CD4-positive, alpha-beta T cell treated with Interleukin-10 for 1 hour (primary cell): ENCODE results near the gene MBOAT2.
"Not testable (repeated sequence)": the region's sequence is repeated elsewhere in the genome, so short reads cannot be mapped to it uniquely, and the experiment has no call there.

Source experiments
- DNase-seq: peaks from one replicate; pipeline ENCODE4 v3.0.0-alpha.2; 2020

MBOAT2 gene

DNA sequence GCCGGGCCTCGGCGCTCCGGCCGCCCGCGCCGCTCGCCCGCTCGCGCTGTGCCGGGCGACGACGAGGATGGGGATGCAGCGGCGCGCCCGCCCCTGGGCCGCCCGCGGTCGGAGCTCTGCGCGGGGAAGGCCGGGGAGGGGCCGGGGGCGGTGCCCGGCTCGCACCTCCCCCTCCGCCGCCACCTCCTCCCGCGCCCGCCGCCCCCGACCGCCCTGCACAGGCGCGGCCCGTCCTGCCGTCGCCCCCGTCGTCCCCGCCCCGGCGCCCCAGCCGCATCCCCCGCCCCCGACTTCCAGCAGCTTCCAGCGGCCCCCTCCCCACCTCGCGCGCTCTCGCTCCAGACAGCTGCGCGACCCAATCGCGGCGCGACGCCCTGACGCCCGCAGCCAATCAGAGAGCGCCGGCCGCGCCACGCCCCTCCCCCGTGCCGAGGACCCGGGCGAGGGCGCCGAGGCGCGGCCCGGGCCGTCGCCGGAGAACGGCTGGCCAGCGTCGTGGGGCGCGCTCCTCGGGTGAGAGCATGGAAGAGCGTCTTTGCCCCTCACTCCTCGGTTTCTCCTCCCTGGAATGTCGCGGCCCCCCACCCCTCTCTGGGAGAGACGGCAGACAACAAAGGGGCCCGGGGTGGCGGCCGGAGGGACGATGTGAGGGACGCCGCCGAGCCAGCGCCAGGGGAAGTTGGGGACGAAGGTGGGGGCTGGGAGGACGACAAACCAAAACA, at the start of gene MBOAT2:
TSS of gene MBOAT2 (minus strand) at position 69 of the 722 bp plus-strand sequence. CDS start 70 bp downstream, outside the sequence.
- peak; percentile 87 for DNase-seq

- DNase-seq: no peak
Measured at GRCh38 chr2:9052821-9053533, 49.5 kb upstream of the MBOAT2 start.

DNA sequence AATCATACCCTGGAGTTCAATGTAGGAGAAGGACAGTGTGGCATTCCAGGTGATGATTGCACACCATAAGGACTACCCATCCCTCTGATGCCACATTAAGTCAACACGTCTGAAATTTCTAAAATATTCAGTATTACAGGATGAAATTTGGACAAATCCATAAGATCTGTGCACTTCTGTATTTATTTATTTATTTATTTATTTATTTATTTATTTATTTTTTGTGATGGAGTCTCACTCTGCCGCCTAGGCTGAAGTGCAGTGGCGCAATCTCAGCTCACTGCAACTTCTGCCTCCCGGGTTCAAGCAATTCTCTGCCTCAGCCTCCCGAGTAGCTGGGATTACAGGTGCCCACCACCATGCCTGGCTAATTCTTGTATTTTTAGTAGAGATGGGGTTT, 48.0 kb upstream of the MBOAT2 start:
- not testable (repeated sequence) for DNase-seq

GRCh38 chr2:9050122-9050809, 46.8 kb upstream of the MBOAT2 start:
- no peak for DNase-seq

GRCh38 chr2:9045595-9045994, 42.1 kb upstream of the MBOAT2 start:
- DNase-seq: no peak

DNA sequence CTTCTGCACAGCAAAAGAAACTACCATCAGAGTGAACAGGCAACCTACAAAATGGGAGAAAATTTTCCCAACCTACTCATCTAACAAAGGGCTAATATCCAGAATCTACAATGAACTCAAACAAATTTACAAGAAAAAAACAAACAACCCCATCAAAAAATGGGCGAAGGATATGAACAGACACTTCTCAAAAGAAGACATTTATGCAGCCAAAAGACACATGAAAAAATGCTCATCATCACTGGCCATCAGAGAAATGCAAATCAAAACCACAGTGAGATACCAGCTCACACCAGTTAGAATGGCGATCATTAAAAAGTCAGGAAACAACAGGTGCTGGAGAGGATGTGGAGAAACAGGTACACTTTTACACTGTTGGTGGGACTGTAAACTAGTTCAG, 40.0 kb upstream of the MBOAT2 start:
- DNase-seq: not testable (repeated sequence)

- no peak for DNase-seq
Measured at GRCh38 chr2:9037166-9037565, 33.7 kb upstream of the MBOAT2 start.

DNA sequence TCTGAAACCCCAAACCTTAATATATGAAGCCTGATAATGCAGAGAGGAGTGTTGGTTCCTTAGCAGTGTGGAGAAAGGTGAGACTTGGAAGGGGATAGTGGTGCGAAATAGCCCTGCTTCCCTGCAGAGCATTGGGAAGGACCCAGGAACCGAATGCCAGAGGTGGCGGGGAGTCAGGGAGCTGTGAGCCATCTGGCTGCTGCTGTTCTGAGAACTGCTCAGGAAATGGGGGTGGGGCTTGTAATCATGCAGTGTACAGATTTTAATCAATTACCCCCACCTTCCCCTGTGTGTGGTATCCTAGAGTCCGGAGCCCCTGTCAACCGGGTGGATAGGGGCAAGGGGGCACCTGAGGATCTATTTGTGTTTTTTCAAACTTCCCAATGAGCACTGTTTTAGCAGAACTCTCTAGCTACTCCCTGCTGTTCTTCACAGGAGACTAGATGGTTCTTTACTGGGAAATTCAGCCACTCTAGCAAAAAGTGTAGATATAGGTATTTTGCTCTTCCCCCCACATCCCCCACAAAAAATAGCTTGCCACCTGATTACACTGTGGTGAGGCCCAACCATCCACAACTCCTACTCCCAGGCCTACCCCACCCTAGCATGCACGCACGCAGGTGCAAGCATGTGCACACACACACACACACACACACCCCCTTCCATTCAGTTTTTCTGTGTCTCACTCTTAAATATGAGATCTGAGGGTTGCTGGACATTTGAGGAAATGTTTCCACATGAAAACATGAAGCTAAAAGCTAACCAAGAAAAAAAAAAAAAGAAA, 30.1 kb upstream of the MBOAT2 start:
- no peak for DNase-seq

GRCh38 chr2:9032536-9033255, 29.2 kb upstream of the MBOAT2 start:
- no peak for DNase-seq

- DNase-seq: no peak
Measured at GRCh38 chr2:9032121-9032520, 28.6 kb upstream of the MBOAT2 start.

DNA sequence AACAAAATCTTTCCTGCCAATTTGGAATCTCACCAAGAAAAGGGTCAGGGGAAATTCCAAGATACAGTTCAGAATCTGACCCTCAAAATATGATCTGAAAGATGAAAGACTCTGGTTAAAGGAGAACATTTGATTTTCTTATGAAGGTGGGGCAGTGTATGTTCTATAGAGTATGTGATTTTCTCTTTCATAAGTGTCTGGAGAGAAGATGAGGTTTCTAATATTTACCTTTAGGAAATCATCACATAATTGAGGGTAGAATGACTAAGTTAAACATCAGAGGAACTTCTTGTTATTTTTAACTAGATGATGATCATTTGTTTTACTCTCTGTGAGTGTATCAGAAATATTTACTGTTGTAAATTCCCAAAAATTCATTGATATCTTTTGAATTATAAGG, 27.8 kb upstream of the MBOAT2 start:
- no peak for DNase-seq

DNA sequence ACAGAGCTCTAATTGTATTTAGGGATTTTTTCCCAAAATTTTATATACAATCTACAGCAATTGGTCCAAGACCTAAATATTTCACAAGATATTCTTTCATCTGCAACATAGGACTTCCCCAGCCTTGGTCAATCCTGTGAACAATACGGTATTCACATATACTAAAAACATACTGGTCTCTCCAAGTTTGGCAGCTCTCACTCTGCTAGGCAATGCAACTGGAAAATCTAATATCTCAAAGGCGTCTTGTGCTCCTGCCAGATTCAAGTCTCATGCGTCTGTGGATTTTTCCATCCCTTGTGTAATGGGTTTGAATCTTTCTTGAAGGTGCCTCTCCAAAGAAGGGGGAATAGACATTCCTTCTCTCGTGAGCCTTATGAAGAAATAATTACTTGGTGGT, 27.4 kb upstream of the MBOAT2 start:
- no peak for DNase-seq

GRCh38 chr2:9030190-9030589, 26.7 kb upstream of the MBOAT2 start:
- DNase-seq: no peak

GRCh38 chr2:9029721-9030120, 26.2 kb upstream of the MBOAT2 start:
- DNase-seq: no peak

- DNase-seq: no peak
Measured at GRCh38 chr2:9027884-9028283, 24.4 kb upstream of the MBOAT2 start.

- DNase-seq: no peak
Measured at GRCh38 chr2:9025746-9026145, 22.3 kb upstream of the MBOAT2 start.

- DNase-seq: no peak
Measured at GRCh38 chr2:9024575-9024974, 21.1 kb upstream of the MBOAT2 start.

- DNase-seq: no peak
Measured at GRCh38 chr2:9021563-9022211, 18.2 kb upstream of the MBOAT2 start.

- no peak for DNase-seq
Measured at GRCh38 chr2:9020267-9020666, 16.8 kb upstream of the MBOAT2 start.

GRCh38 chr2:9018534-9018933, 15.1 kb upstream of the MBOAT2 start:
- no peak for DNase-seq

- no peak for DNase-seq
Measured at GRCh38 chr2:9018109-9018508, 14.6 kb upstream of the MBOAT2 start.

DNA sequence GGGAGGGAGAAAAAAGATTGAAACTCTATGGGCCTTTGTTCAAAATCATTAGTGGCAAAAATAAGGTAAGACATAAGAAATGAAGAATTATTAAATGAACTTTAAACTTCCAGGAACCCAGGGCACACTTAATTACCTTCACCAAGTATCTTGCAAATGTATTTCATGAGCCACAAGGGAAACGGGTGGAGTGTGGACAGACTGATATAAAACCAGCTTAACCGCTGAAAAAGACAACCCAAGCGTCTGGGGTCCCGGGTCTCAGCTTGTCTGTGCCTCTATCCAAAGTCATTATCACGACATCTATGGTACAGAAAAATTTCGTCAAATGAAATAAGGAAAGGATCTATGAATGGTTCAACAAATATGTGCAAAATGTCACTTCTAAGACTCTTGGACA, 13.9 kb upstream of the MBOAT2 start:
- DNase-seq: no peak
